ENCODE measurements around the gene KDM1B. TPM values are rescaled to one million over a fixed set of nuclear protein-coding genes. Genes with fewer than 3 reads are reported as not detected.

KDM1B gene
- total and polyA plus RNA-seq, 9 of the 15 experiments (the other 6 are each of a cell fraction or from before 2014, with no cell fraction given): 1.4 to 58.9 (median 36.3) TPM

DNA sequence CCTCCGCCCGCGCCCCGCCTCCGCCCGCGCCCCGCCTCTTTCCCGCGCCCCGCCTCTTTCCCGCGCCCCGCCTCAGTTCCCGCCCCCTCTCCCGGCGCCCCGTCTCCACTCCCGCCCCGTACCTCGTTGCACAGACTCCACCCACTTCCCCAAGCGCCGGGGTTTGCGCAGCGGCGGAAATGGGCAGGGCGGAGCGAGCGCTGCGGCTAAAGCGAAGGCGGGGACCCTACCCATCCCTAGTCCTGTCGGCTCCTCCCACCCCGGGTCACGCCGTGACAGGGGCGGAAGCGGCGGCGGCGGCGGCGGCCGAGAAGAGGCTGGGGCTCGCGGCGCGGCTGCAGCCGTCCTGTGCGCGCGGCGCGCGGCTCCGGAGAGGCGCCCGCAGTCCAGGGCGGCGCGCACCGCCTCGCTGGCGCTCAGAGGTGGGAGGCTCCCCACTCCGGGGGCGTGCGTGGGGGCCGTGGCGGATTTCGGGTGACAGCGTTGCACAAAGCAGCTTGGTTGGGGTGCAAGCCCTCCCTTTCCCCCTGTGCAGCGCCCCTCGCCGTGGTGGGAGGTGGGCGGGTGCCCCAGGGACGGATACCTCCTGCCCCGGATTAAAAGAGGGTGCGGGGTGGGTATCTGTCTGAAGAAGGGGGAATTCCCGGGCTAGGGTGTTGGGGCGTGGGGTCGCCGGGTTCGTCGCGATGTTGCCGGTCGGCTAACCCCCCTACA lies at the start of gene KDM1B (continued):
- TF ChIP-seq, protein P1, sequence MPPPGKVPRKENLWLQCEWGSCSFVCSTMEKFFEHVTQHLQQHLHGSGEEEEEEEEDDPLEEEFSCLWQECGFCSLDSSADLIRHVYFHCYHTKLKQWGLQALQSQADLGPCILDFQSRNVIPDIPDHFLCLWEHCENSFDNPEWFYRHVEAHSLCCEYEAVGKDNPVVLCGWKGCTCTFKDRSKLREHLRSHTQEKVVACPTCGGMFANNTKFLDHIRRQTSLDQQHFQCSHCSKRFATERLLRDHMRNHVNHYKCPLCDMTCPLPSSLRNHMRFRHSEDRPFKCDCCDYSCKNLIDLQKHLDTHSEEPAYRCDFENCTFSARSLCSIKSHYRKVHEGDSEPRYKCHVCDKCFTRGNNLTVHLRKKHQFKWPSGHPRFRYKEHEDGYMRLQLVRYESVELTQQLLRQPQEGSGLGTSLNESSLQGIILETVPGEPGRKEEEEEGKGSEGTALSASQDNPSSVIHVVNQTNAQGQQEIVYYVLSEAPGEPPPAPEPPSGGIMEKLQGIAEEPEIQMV (tag; conservative IDR thresholded peaks at IDR 0.05; ENCODE audit: low read depth): no peak
- TF ChIP-seq SIRT6 (IDR thresholded peaks at IDR 0.05; ENCODE audit: low read depth, low read length) (no peak), TBP (optimal IDR thresholded peaks at IDR 0.05; ENCODE audit: low read depth, low read length) (peak; percentile 17), XRCC5 (IDR thresholded peaks at IDR 0.05; ENCODE audit: low read depth, low read length) (no peak), RFX7 (CRISPR knock-in tag; IDR thresholded peaks at IDR 0.05) (no peak), JUND (IDR thresholded peaks at IDR 0.05; ENCODE audit: borderline replicate concordance, low read depth, low read length) (no peak), JUND (tag; IDR thresholded peaks at IDR 0.05; ENCODE audit: borderline replicate concordance, low read depth, low read length) (no peak), POLR2AphosphoS2 (IDR thresholded peaks at IDR 0.05; ENCODE audit: low read length) (no peak), YBX1 (IDR thresholded peaks at IDR 0.05) (no peak), KAT2B (IDR thresholded peaks at IDR 0.05; ENCODE audit: low read depth, low read length) (no peak), ZNF436 (CRISPR knock-in tag; IDR thresholded peaks at IDR 0.05) (no peak), SREBF2 (CRISPR knock-in tag; IDR thresholded peaks at IDR 0.05) (no peak), ZNF780A (CRISPR knock-in tag; IDR thresholded peaks at IDR 0.05) (no peak), PHF20 (IDR thresholded peaks at IDR 0.05; ENCODE audit: partially characterized antibody) (no peak), ATF1 (CRISPR knock-in tag; IDR thresholded peaks at IDR 0.05) (0 out of 2 replicates have a peak, but pooled peaks have one; percentile 13), ATF1 (tag; IDR thresholded peaks at IDR 0.05) (0 out of 2 replicates have a peak, but pooled peaks have one; percentile 5), TAL1 (IDR thresholded peaks at IDR 0.05) (no peak), DPF2 (IDR thresholded peaks at IDR 0.05) (no peak), CREB3 (tag; conservative IDR thresholded peaks at IDR 0.05; ENCODE audit: low read depth) (no peak), SRSF9 (IDR thresholded peaks at IDR 0.05; ENCODE audit: borderline replicate concordance, low read depth, low read length) (no peak), ZKSCAN3 (CRISPR knock-in tag; IDR thresholded peaks at IDR 0.05) (no peak), MCM2 (IDR thresholded peaks at IDR 0.05; ENCODE audit: low read depth) (no peak), TRIM24 (IDR thresholded peaks at IDR 0.05) (no peak), NBN (IDR thresholded peaks at IDR 0.05; ENCODE audit: low read depth) (no peak)
- TF ChIP-seq, protein P2, sequence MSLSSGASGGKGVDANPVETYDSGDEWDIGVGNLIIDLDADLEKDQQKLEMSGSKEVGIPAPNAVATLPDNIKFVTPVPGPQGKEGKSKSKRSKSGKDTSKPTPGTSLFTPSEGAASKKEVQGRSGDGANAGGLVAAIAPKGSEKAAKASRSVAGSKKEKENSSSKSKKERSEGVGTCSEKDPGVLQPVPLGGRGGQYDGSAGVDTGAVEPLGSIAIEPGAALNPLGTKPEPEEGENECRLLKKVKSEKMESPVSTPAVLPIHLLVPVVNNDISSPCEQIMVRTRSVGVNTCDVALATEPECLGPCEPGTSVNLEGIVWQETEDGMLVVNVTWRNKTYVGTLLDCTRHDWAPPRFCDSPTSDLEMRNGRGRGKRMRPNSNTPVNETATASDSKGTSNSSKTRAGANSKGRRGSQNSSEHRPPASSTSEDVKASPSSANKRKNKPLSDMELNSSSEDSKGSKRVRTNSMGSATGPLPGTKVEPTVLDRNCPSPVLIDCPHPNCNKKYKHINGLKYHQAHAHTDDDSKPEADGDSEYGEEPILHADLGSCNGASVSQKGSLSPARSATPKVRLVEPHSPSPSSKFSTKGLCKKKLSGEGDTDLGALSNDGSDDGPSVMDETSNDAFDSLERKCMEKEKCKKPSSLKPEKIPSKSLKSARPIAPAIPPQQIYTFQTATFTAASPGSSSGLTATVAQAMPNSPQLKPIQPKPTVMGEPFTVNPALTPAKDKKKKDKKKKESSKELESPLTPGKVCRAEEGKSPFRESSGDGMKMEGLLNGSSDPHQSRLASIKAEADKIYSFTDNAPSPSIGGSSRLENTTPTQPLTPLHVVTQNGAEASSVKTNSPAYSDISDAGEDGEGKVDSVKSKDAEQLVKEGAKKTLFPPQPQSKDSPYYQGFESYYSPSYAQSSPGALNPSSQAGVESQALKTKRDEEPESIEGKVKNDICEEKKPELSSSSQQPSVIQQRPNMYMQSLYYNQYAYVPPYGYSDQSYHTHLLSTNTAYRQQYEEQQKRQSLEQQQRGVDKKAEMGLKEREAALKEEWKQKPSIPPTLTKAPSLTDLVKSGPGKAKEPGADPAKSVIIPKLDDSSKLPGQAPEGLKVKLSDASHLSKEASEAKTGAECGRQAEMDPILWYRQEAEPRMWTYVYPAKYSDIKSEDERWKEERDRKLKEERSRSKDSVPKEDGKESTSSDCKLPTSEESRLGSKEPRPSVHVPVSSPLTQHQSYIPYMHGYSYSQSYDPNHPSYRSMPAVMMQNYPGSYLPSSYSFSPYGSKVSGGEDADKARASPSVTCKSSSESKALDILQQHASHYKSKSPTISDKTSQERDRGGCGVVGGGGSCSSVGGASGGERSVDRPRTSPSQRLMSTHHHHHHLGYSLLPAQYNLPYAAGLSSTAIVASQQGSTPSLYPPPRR (CRISPR knock-in tag; IDR thresholded peaks at IDR 0.05; ENCODE audit: borderline replicate concordance): no peak

Measured in K562 (cell line).